ENCODE results near the gene NEK6. TPM values are rescaled to one million over a fixed set of nuclear protein-coding genes. Genes with fewer than 3 reads are reported as not detected.

Gene NEK6
- total RNA-seq, 2 donors from 2014 or later: 77.8 to 83.4 TPM

- Histone ChIP-seq H3K4me1 (no peaks in the 10 kb centered on the region), H3K9ac (ENCODE audit: low read depth in 2 of 2, low read length in 2 of 2) (no peak overlapping the region), H3K9me3 (no peaks in the 10 kb centered on the region), H3K36me3 (no peaks in the 10 kb centered on the region), H3K27ac (no peak overlapping the region), H3K4me3 (no peak overlapping the region), H3K27me3 (no peaks in the 10 kb centered on the region)
- no peak for TF ChIP-seq CTCF (IDR thresholded peaks at IDR 0.05)
- intact Hi-C loops (cut with DNase I): no loop called here
- no peak for DNase-seq
Measured at GRCh38 chr9:124313940-124314339, 56.2 kb downstream of the NEK6 start.

- intact Hi-C loops (cut with DNase I): no loop called here
- H3K4me3 ChIP-seq: no peak overlapping the region
- H3K4me1 ChIP-seq: no peaks in the 10 kb centered on the region
- H3K36me3 ChIP-seq: no peaks in the 10 kb centered on the region
- H3K27ac ChIP-seq: no peak overlapping the region
- H3K27me3 ChIP-seq: no peaks in the 10 kb centered on the region
- no peak for TF ChIP-seq CTCF (IDR thresholded peaks at IDR 0.05)
- H3K9me3 ChIP-seq: no peaks in the 10 kb centered on the region
- DNase-seq: no peak
- H3K9ac ChIP-seq (ENCODE audit: low read depth in 2 of 2, low read length in 2 of 2): no peak overlapping the region
Measured at GRCh38 chr9:124315882-124316281, 58.1 kb downstream of the NEK6 start.

DNA sequence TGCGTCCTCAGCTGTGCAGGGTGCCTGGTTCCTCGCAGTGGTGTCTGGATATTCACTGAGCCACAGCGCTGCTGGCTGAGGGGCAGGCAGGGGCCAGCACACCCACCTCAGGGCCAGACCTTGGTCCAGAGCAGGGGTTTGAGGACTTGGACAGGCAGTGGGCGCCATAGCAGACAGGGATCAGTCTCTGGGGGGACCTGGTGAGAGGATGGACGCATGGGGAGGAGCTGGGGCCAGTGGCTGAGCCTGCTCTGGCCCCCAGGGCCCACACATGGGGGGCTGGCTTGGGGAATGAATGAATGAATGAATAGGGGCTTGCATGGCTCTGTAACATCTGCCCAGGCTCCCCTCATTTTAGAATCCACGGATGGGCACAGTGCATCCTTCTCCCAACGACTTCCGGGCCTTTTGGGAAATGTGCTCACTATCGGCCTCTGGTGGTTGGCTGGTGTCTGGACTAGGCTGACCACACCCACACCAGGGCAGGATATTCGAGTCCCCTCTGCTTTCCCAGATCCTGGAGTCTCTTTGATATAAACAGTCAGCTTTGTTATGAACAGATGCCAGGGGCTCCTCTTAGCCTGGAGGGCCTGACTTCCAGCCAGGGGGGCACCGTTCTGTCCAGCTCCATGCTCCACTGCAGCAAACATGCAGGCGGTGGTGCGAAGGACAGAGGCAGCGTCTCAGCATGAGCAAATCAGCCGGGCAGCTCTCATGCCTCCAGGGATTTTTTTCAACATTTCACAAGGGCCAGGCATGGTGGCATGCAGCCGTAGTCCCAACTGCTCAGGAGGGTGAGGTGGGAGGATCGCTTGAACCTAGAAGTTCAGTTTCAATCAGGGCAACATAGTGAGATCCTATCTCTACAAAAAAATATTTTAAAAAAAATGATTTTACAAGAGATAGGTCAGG is 62.6 kb downstream of the NEK6 start:
- TF ChIP-seq CTCF (IDR thresholded peaks at IDR 0.05): peak; percentile 76
- Histone ChIP-seq H3K27me3 (no peaks in the 10 kb centered on the region), H3K9me3 (no peaks in the 10 kb centered on the region), H3K9ac (ENCODE audit: low read depth in 2 of 2, low read length in 2 of 2) (no peak overlapping the region), H3K4me3 (no peak overlapping the region), H3K36me3 (peaks cover 11% of the 10 kb centered on the region), H3K4me1 (no peaks in the 10 kb centered on the region), H3K27ac (no peak overlapping the region)
- intact Hi-C loops (cut with DNase I): loop anchor here (2.0 kb wide), 1 partner anchor 194 kb away; no protein-coding TSS in a partner anchor
- DNase-seq: peak; percentile 83

DNA sequence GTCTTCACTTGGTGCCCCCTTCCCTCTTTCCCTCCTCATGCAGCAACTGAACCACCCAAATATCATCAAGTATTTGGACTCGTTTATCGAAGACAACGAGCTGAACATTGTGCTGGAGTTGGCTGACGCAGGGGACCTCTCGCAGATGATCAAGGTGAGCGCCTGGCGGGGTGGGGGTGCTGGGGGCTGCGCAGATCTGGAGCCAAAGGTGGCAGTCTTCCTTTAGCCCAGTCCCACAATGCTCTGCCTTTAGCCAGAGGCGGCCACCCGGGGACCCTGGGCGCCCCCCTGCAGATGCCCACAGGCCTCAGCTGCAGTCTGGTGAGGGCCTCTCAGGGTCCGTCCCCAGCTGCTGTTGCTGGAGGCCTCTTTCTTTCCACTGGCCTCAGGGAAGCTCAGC is 63.7 kb downstream of the NEK6 start:
- Histone ChIP-seq H3K27ac (no peak overlapping the region), H3K4me3 (no peak overlapping the region), H3K36me3 (peaks cover 11% of the 10 kb centered on the region), H3K9ac (ENCODE audit: low read depth in 2 of 2, low read length in 2 of 2) (no peak overlapping the region), H3K27me3 (no peaks in the 10 kb centered on the region), H3K4me1 (no peaks in the 10 kb centered on the region), H3K9me3 (no peaks in the 10 kb centered on the region)
- no peak for DNase-seq
- no peak for TF ChIP-seq CTCF (IDR thresholded peaks at IDR 0.05)
- intact Hi-C loops (cut with DNase I): loop anchor here (2.0 kb wide), 1 partner anchor 195 kb away; no protein-coding TSS in a partner anchor

GRCh38 chr9:124321935-124322334 is 64.2 kb downstream of the NEK6 start:
- peaks cover 11% of the 10 kb centered on the region for H3K36me3 ChIP-seq
- no peaks in the 10 kb centered on the region for H3K4me1 ChIP-seq
- H3K9me3 ChIP-seq: no peaks in the 10 kb centered on the region
- no peak overlapping the region for H3K27ac ChIP-seq
- H3K27me3 ChIP-seq: no peaks in the 10 kb centered on the region
- no peak for TF ChIP-seq CTCF (IDR thresholded peaks at IDR 0.05)
- DNase-seq: no peak
- intact Hi-C loops (cut with DNase I): loop anchor here (2.0 kb wide), 1 partner anchor 195 kb away; no protein-coding TSS in a partner anchor
- no peak overlapping the region for H3K9ac ChIP-seq (ENCODE audit: low read depth in 2 of 2, low read length in 2 of 2)
- H3K4me3 ChIP-seq: no peak overlapping the region

Measured in colonic mucosa (tissue), 4 donors.